Adrenal gland (tissue), 5 donors: ENCODE results near the gene ANTXRL.

ENCODE experiments used
- POLR2A ChIP-seq, 2 donors: fragments of 450-650 bp; IDR thresholded peaks; one replicate each; pipeline ENCODE4 v1.6.1; 2017; ENCODE audit warnings: antibody characterized with exemption in 2 of 2, mild to moderate bottlenecking in 2 of 2, moderate library complexity in 1 of 2
- TF ChIP-seq, protein P1 (sequence below), 6 experiments: fragments of 450-650 bp in 4 of 6; fragments of 200-600 bp in 2 of 6; sonication (generic) in 1 of 6; IDR thresholded peaks; 1 replicate in 5 of 6; 2 replicates in 1 of 6; pipeline versions ENCODE4 v1.5.1 to v1.8.0; 2016 to 2021; ENCODE audit warnings: antibody characterized with exemption in 6 of 6, mild to moderate bottlenecking in 2 of 6, moderate library complexity in 1 of 6
- donor health status: DM: no; HTN: no; CAD: no.

DNA sequence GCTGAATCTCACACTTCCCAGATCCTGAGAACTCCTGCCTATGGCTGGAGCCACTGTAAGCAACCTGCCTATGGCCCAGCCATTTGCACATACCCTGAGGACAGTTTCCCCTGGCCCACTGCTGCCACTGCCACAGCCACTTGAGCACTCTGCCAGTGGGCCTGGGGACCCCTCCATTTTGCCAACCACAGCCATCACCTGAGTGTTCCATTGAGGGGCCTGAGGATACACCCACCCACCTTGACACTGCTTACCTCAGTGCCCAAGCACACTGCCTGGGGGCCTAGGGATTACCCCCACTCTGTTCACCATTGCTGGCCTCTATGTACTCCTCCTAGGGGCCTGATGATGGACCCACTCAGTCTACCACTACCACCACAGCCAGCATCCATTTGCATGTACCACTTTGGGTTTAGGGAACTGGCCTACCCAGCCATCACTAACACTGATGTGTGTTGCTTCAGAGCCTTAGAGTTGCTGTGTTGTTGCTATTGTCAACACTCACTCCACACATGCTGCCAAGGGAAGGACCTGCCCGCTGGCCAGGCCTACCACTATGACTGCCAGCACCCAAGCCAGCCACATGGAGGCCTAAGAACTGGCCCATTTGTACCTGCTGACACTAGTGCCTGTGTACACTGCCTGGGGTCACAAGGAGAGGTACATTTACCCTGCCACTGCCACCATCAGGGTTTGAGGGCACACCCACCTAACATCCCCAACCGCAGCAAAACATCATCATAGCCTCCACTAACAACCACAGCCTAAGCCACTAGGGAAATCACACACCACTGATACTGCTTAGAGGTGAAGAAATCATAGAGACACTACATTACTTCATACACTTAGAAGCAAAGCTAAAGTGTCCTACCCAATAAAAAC, 45.9 kb upstream of the ANTXRL start:
- TF ChIP-seq, protein P1, sequence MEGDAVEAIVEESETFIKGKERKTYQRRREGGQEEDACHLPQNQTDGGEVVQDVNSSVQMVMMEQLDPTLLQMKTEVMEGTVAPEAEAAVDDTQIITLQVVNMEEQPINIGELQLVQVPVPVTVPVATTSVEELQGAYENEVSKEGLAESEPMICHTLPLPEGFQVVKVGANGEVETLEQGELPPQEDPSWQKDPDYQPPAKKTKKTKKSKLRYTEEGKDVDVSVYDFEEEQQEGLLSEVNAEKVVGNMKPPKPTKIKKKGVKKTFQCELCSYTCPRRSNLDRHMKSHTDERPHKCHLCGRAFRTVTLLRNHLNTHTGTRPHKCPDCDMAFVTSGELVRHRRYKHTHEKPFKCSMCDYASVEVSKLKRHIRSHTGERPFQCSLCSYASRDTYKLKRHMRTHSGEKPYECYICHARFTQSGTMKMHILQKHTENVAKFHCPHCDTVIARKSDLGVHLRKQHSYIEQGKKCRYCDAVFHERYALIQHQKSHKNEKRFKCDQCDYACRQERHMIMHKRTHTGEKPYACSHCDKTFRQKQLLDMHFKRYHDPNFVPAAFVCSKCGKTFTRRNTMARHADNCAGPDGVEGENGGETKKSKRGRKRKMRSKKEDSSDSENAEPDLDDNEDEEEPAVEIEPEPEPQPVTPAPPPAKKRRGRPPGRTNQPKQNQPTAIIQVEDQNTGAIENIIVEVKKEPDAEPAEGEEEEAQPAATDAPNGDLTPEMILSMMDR (IDR thresholded peaks at IDR 0.05): no peak
- TF ChIP-seq POLR2A (IDR thresholded peaks at IDR 0.05): no peak
